Body of pancreas (tissue), 4 donors: ENCODE results near the gene MEA1.

Experiments
- CTCF ChIP-seq, 7 experiments: fragments of 450-650 bp in 4 of 7; fragments of 200-600 bp in 3 of 7; sonication (generic) in 3 of 7; IDR thresholded peaks; one replicate each; pipeline ENCODE4 v1.5.1; 2016 to 2019; ENCODE audit warnings: antibody characterized with exemption in 7 of 7
- POLR2A ChIP-seq, 3 donors: fragments of 450-650 bp; IDR thresholded peaks; one replicate each; pipeline ENCODE4 v1.6.1; 2016; ENCODE audit warnings: antibody characterized with exemption in 3 of 3, mild to moderate bottlenecking in 2 of 3

GRCh38 chr6:42978487-42978838 lies 35.3 kb downstream of the MEA1 start:
- TF ChIP-seq POLR2A (IDR thresholded peaks at IDR 0.05) (no peak), CTCF (IDR thresholded peaks at IDR 0.05) (no peak)
